HFFc6 (cell line): ENCODE data around the gene SFTPA1. TPM values are rescaled to one million over a fixed set of nuclear protein-coding genes. Genes with fewer than 3 reads are reported as not detected.

Source experiments
- total RNA-seq, 6 experiments: library from RNA; stranded (reverse); fragmentation: NEBNext Ultra II Directional; extraction: Animal tissue kit (Norgen Biotek cat#: 25700); gene quantifications; 2 replicates in 1 of 6; 3 replicates in 5 of 6; pipeline ENCODE4 v1.2.3, GENCODE V29; 2021

Gene SFTPA1
- total RNA-seq, 6 experiments from 2014 or later: not detected

Other genes with a start within 250 kb of the SFTPA1 start
- gene ZCCHC24, start 165.3 kb upstream of the SFTPA1 start, total RNA-seq: 10 to 100 TPM; 33.2 to 40.3 (median 37.5) TPM
- under 1 TPM; 0.41 to 0.61 (median 0.48) TPM for gene EIF5AL1, start 98.4 kb upstream of the SFTPA1 start, total RNA-seq
- gene SFTPA2, start 50.5 kb upstream of the SFTPA1 start, total RNA-seq: not detected
- under 1 TPM; 0.31 to 0.58 (median 0.42) TPM for gene NUTM2B, start 92.3 kb downstream of the SFTPA1 start, total RNA-seq
- not detected for gene NUTM2E, start 215.8 kb downstream of the SFTPA1 start, total RNA-seq